ENCODE results near the gene TAC4. TPM values are rescaled to one million over a fixed set of nuclear protein-coding genes. Genes with fewer than 3 reads are reported as not detected.

TAC4 gene
- total and polyA plus RNA-seq, 2 of the 13 experiments (the other 11 are each of a cell fraction or from before 2014, with no cell fraction given), result not detected

- FAIRE-seq (no peak), ATAC-seq (no peak), DNase-seq (ENCODE audit: low spot score) (no peak)
- POLR2A ChIA-PET, result no interaction called here
- Histone ChIP-seq H3K4me3 (replicated peaks in 1 of 3; ENCODE audit: insufficient read depth in 1 of 3, low read depth in 2 of 3, low read length in 3 of 3) (no peak overlapping the region), H3K9ac (ENCODE audit: insufficient read depth, low read depth, low read length) (no peak overlapping the region), H3K79me2 (ENCODE audit: insufficient read depth, low read length) (no peaks in the 10 kb centered on the region), H3K27me3 (ENCODE audit: control insufficient read depth in 1 of 2, insufficient read depth in 2 of 2, low read length in 2 of 2) (no peaks in the 10 kb centered on the region), H3K27ac (ENCODE audit: extremely low read length, insufficient read depth, low read length) (no peak overlapping the region), H3K36me3 (replicated peaks in 1 of 2; ENCODE audit: control insufficient read depth in 1 of 2, insufficient read depth in 2 of 2, low read length in 2 of 2) (peaks cover 38 to 82% of the 10 kb centered on the region in 2 experiments), H3K4me2 (ENCODE audit: low read depth, low read length) (no peak overlapping the region), H4K20me1 (ENCODE audit: insufficient read depth, low read length) (no peaks in the 10 kb centered on the region), H2AFZ (ENCODE audit: low read length) (no peak overlapping the region), H3K4me1 (ENCODE audit: insufficient read depth, low read length) (no peaks in the 10 kb centered on the region), H3K9me3 (ENCODE audit: low read length) (no peaks in the 10 kb centered on the region)
- CTCF ChIA-PET (ENCODE audit: low intra/inter-chr PET ratio, low total read pairs), result no interaction called here
- no TSS peak for BruUV-seq (replicated peaks)
- WGBS (ENCODE audit: low lambda C conversion rate), result 96% methylated on average over 4 of the region's 4 CpGs
- in situ Hi-C loops (cut with HindIII; ENCODE audit: extremely low pct_ligation_motif_present, low pct_unique_long_range_greater_than_20kb), result no loop called here
- intact Hi-C loops (cut with micrococcal nuclease; ENCODE audit: unreplicated experiment), result no loop called here
- TF ChIP-seq HMG20B (CRISPR knock-in tag; conservative IDR thresholded peaks at IDR 0.05) (no peak), ZKSCAN5 (CRISPR knock-in tag; IDR thresholded peaks at IDR 0.05) (no peak), PHF20 (CRISPR knock-in tag; IDR thresholded peaks at IDR 0.05) (no peak), ZNF414 (CRISPR knock-in tag; IDR thresholded peaks at IDR 0.05) (no peak), TGIF2 (CRISPR knock-in tag; IDR thresholded peaks at IDR 0.05) (no peak), ZNF652 (CRISPR knock-in tag; IDR thresholded peaks at IDR 0.05; ENCODE audit: borderline replicate concordance, low read depth) (no peak), THAP7 (CRISPR knock-in tag; IDR thresholded peaks at IDR 0.05) (no peak), SYNCRIP (IDR thresholded peaks at IDR 0.05; ENCODE audit: insufficient read depth, low read depth, low read length) (no peak), NR2C2 (CRISPR knock-in tag; IDR thresholded peaks at IDR 0.05; ENCODE audit: borderline replicate concordance) (no peak), DBP (CRISPR knock-in tag; IDR thresholded peaks at IDR 0.05; ENCODE audit: not compliant biosample characterization) (no peak), KLF11 (CRISPR knock-in tag; IDR thresholded peaks at IDR 0.05) (no peak), ZNF441 (CRISPR knock-in tag; IDR thresholded peaks at IDR 0.05; ENCODE audit: borderline replicate concordance) (no peak), DRAP1 (CRISPR knock-in tag; IDR thresholded peaks at IDR 0.05) (no peak), U2AF1 (optimal IDR thresholded peaks at IDR 0.05; ENCODE audit: low read depth, low read length) (no peak), HNRNPUL1 (IDR thresholded peaks at IDR 0.05; ENCODE audit: low read depth, low read length) (no peak), ARID5B (CRISPR knock-in tag; IDR thresholded peaks at IDR 0.05) (no peak)
Measured at GRCh38 chr17:49814781-49815529, 32.9 kb downstream of the TAC4 start.

All from HepG2 (cell line).